ENCODE results near the gene IQSEC1. TPM values are rescaled to one million over a fixed set of nuclear protein-coding genes. Genes with fewer than 3 reads are reported as not detected.
A peak's percentile ranks its signal among the peaks of the same experiment; 100 is the strongest.

The IQSEC1 gene
- total and polyA plus RNA-seq, 7 donors = 2.5 to 39.1 (median 23.9) TPM

DNA sequence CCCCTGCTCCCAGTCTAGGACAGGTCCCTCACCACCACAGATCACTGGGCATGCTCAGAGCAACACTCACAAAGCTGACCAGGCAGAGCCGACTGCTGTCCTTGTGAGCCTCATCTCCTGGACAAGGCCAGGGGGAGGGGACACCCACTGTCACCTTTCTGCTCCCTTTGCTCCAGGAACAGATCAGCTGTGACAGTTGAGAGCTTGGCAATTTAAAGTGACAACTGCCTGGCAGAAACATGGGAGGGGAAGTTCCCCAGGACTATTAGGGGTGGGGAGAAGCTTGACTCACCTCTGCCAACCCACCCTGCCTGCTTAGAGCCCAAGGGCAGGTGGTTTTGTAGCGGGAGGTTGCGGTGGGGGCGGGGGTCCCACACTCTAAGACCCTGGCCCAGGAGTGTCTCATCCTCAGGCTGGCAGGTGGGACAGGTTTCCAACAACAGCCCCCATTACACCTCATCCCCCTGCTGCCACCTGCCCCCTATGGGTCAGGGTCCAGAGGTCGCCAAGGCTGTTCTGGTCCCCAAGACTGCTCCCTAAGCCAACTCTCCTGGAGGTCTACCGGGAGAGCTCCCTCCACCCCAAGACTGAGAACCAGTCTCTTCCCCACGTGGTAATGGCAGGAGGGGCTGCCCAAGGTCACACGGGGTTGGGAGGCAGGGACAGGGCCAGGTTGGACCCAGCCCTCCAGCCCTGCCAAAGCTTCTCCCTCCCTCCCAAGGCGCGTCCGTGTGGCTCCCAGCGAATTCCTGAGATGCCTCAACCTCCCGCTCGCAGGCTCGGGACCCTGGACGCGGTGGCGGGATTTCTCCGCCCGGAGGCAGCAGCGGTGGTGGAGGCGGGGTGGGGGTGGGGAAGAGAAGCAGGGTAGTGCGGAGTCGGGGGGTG, 80.4 kb downstream of the IQSEC1 start:
- 17 to 30% methylated on average over 24 of the region's 24 CpGs for WGBS, 2 donors
- no peak for TF ChIP-seq POLR2AphosphoS5 (IDR thresholded peaks at IDR 0.05)
- TF ChIP-seq POLR2A (IDR thresholded peaks at IDR 0.05) = no peak
- TF ChIP-seq, protein P1, sequence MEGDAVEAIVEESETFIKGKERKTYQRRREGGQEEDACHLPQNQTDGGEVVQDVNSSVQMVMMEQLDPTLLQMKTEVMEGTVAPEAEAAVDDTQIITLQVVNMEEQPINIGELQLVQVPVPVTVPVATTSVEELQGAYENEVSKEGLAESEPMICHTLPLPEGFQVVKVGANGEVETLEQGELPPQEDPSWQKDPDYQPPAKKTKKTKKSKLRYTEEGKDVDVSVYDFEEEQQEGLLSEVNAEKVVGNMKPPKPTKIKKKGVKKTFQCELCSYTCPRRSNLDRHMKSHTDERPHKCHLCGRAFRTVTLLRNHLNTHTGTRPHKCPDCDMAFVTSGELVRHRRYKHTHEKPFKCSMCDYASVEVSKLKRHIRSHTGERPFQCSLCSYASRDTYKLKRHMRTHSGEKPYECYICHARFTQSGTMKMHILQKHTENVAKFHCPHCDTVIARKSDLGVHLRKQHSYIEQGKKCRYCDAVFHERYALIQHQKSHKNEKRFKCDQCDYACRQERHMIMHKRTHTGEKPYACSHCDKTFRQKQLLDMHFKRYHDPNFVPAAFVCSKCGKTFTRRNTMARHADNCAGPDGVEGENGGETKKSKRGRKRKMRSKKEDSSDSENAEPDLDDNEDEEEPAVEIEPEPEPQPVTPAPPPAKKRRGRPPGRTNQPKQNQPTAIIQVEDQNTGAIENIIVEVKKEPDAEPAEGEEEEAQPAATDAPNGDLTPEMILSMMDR (IDR thresholded peaks at IDR 0.05) = no peak
- no peak for TF ChIP-seq EP300 (IDR thresholded peaks at IDR 0.05)
- Histone ChIP-seq H3K27me3 (no peaks in the 10 kb centered on the region), H3K4me1 (peaks cover 0 to 26% (median 15%) of the 10 kb centered on the region in 4 donors), H3K36me3 (no peaks in the 10 kb centered on the region), H3K27ac (peak overlapping the region; percentile 83 to 93 (median 92)), H3K4me3 (peak overlapping the region; percentile 61 to 99 (median 84)), H3K9me3 (no peaks in the 10 kb centered on the region)
- intact Hi-C loops (cut with DNase I) = loop anchor here (10.0 kb wide), 2 partner anchors 328 to 482 kb away; partner anchors contain the start of gene RAF1
- no peak for DNase-seq

DNA sequence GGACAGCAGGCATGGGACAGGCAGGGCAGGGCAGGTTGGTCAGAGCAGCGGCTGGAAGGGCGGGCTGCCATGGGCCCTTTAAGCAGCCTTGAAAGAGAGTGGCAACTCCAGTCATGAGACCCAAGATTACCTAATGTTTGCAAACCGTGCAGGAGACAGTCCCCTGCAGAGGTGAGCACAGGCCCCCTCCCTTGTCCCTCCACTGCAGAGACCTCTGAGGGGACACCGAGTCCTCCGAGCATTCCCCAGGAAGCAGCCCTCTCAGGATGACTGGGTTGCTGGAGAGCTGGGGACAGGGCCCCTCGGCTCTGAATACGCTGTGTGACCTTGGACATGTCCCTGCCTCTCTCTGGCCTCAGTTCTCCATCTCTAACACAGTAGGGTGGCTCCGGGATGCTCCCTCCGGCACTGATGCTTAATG, 81.4 kb downstream of the IQSEC1 start:
- H3K4me1 ChIP-seq = peaks cover 0 to 26% (median 15%) of the 10 kb centered on the region in 4 donors

DNA sequence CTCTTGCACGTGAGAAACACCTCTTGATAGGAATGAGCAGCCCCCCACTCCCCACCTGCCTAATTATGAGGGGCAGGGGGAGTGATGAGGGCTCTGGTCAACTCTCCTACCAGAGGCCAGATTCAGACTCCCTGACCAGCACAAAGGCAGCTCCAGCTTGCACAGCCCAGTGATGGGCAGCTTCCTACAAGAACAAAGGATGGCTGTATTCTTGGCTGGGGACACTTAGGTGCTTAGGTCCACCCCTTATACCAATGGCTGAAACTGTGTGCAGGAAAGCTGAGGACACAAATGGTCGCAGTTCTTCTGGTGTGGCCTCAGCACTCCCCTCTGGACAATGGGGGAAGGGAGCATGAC, 81.8 kb downstream of the IQSEC1 start:
- Histone ChIP-seq H3K36me3 (no peaks in the 10 kb centered on the region), H3K4me3 (no peak overlapping the region), H3K4me1 (peaks cover 0 to 26% (median 15%) of the 10 kb centered on the region in 4 donors), H3K27ac (peak overlapping the region in 1 of 4 donors; percentile 56), H3K9me3 (no peaks in the 10 kb centered on the region), H3K27me3 (no peaks in the 10 kb centered on the region)
- 73 to 84% methylated on average over 2 of the region's 2 CpGs for WGBS, 2 donors
- TF ChIP-seq EP300 (IDR thresholded peaks at IDR 0.05) (no peak), POLR2A (IDR thresholded peaks at IDR 0.05) (no peak), POLR2AphosphoS5 (IDR thresholded peaks at IDR 0.05) (no peak)
- TF ChIP-seq, protein P1 (IDR thresholded peaks at IDR 0.05) = no peak
- no peak for DNase-seq
- intact Hi-C loops (cut with DNase I) = loop anchor here (10.0 kb wide), 2 partner anchors 327 to 483 kb away; partner anchors contain the start of gene RAF1

More for the DNA sequence above, 81.4 kb downstream of the IQSEC1 start:
- no peak for DNase-seq
- 74 to 88% methylated on average over 9 of the region's 9 CpGs for WGBS, 2 donors
- no peaks in the 10 kb centered on the region for H3K27me3 ChIP-seq
- intact Hi-C loops (cut with DNase I) = loop anchor here (10.0 kb wide), 2 partner anchors 327 to 483 kb away; partner anchors contain the start of gene RAF1
- no peak overlapping the region for H3K4me3 ChIP-seq
- H3K27ac ChIP-seq = peak overlapping the region in 1 of 4 donors; percentile 93
- TF ChIP-seq EP300 (IDR thresholded peaks at IDR 0.05) = no peak
- TF ChIP-seq POLR2AphosphoS5 (IDR thresholded peaks at IDR 0.05) = no peak
- no peak for TF ChIP-seq POLR2A (IDR thresholded peaks at IDR 0.05)
- TF ChIP-seq, protein P1 (IDR thresholded peaks at IDR 0.05) = no peak
- H3K36me3 ChIP-seq = no peaks in the 10 kb centered on the region
- H3K9me3 ChIP-seq = no peaks in the 10 kb centered on the region

DNA sequence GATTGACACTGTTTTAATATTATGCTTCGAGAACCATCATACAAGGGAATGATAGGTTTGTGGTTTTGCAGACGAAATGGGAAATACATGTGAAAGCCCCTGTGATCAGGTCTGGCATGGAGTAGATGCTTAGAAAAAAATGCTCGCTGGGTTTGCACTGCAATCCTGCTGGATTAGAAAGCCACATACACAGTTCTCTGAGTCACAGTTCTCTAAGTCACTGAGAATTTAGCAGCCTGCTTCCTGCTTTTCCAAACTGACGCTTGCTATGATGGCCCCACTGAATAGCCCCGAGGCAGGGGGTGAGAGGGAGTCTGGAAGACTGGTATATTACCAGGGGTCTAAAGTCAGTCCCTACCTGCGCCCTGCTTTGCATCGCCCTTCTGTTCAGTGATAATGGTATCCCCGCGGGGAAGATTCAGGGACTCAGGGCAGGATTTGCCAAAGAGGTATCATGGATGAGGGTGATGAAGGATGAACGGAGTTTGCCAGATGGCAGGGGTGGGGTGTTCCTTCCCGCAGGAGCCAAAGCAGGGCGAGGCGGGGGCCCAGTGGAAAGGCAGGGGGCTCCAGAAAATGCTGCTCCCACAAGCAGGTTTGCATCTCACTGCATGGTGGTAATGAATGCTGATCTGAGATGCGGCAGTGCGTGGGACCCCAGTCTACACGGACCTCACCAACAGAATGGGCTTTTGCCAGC, 82.3 kb downstream of the IQSEC1 start:
- WGBS, 2 donors = 73 to 84% methylated on average over 16 of the region's 16 CpGs
- peak overlapping the region in 1 of 4 donors; percentile 56 for H3K27ac ChIP-seq
- H3K4me1 ChIP-seq = peaks cover 0 to 26% (median 12%) of the 10 kb centered on the region in 4 donors
- H3K4me3 ChIP-seq = no peak overlapping the region
- H3K36me3 ChIP-seq = no peaks in the 10 kb centered on the region
- no peaks in the 10 kb centered on the region for H3K9me3 ChIP-seq
- no peak for DNase-seq
- no peak for TF ChIP-seq EP300 (IDR thresholded peaks at IDR 0.05)
- no peak for TF ChIP-seq POLR2AphosphoS5 (IDR thresholded peaks at IDR 0.05)
- TF ChIP-seq, protein P1 (IDR thresholded peaks at IDR 0.05) = no peak
- no peak for TF ChIP-seq POLR2A (IDR thresholded peaks at IDR 0.05)
- no peaks in the 10 kb centered on the region for H3K27me3 ChIP-seq
- intact Hi-C loops (cut with DNase I) = loop anchor here (10.0 kb wide), 2 partner anchors 326 to 484 kb away; partner anchors contain the start of gene RAF1

Measured in sigmoid colon (tissue), 7 donors.